GM18907 (cell line): ENCODE data around the gene ZNF366.

Source experiments
- ATAC-seq: cut with Tn5 transposase; IDR thresholded peaks from one replicate; pipeline ENCODE4 v1.9.1; 2021; ENCODE audit warnings: mild to moderate bottlenecking, moderate library complexity; ENCODE audit not compliant: unreplicated experiment

Gene ZNF366

GRCh38 chr5:72494623-72495124 lies 12.5 kb downstream of the ZNF366 start:
- ATAC-seq = no peak

DNA sequence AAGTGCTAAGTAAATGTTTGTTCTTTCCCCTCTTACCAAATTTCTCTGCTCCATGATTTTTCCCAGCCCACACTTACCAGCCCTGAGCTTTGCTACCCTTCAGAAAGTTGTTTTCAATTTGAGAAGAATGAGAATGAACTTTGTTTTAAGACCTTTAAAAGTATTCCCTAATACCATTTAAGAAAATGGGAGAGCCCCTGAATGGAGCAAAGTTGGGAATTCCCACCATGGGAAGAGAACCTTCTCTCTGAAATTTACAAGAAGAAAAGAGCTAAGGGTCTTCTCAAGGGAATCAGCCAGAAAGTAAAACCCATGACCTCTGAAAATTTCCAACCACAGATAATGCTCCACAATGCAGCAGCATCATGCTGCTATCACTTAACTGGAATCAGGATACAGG lies 17.7 kb downstream of the ZNF366 start:
- no peak for ATAC-seq

- no peak for ATAC-seq
These were observed 18.5 kb downstream of the ZNF366 start for GRCh38 chr5:72488756-72489155.

- no peak for ATAC-seq
These were observed 20.0 kb downstream of the ZNF366 start for GRCh38 chr5:72487177-72487576.

- no peak for ATAC-seq
These were observed 20.8 kb downstream of the ZNF366 start for GRCh38 chr5:72486371-72486770.

DNA sequence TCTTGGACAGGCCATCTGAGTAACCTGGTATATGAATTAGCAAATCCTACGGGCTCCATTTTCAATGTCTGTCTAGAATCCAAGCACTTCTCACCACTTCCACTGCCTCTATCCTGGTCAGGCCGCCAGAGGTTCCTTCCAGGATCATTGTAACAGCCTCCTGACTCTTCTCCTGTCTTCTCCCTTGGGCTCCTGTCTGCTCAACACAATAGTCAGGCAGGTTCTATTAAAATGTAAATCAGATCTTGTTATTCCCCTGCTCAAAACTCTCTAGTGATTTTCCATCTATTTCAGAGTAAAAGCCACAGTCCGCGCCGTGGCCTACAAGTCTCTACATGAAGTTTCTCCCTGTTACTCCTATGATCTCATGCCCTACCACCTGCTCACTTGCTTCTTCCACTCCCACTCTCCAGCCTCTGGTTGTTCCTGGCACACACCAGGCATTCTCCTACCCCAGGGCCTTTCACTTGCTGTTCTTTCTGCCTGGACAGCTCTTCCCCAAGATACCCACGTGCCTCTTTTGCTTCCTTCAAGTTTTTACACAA lies 21.7 kb downstream of the ZNF366 start:
- no peak for ATAC-seq

- no peak for ATAC-seq
These were observed 25.2 kb downstream of the ZNF366 start for GRCh38 chr5:72482046-72482445.

DNA sequence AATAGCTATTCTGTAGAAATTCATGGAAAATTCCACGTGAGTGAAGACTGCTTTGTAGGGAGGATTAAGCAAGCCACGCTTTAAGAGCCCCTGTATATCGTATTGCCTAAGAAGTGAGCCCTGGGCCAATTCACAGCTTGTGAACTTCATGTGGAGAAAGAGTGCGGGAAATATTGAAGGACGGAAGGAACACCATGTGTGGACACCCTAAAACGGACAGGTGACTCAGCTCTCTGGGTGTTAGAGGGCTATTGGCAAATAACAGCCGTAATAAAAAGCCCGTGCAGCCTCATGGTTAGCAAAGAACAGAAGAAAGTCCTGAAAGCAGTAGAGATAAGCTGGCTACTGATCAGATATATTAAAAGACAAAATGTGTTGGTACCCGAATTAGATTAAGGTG lies 26.4 kb downstream of the ZNF366 start:
- no peak for ATAC-seq

GRCh38 chr5:72479921-72480320 lies 27.3 kb downstream of the ZNF366 start:
- no peak for ATAC-seq

DNA sequence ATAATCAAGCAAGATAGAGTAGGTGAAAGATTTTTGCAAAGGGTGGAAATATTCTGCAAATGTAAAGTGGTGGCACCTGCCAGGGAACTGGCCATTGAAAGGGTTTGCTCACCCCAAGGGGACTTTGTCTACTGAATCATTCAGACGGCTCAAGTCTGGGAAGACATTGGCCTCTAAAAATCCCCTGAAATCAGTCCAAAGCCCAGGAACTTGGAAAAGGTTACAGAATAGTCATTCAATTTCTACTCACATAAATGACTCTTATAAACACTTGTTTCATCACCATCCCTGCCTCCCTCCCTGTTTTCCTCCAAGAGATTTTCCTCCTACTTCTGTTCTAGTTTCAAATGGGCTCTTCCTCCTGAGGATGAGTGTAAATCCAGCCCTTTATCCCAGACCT lies 28.5 kb downstream of the ZNF366 start:
- no peak for ATAC-seq

- no peak for ATAC-seq
These were observed 28.9 kb downstream of the ZNF366 start for GRCh38 chr5:72478276-72478675.

DNA sequence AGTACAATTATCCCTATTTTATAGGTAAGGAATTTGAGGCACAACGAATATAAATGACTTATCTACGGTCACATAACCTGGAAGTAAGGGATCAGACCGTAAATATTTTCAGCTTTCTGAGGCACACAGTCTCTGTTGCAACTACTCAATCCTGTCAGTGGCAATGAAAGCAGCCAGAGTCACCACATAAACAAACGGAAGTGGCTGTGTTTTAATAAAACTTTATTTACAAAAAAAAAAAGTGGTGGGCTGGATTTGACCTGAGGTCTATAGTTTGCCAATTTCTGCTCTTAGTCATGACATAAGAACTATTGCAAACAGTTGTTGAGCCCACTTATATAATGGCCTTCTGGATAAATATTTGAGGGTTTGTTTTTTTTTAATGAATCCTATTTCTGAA lies 29.6 kb downstream of the ZNF366 start:
- ATAC-seq = no peak

DNA sequence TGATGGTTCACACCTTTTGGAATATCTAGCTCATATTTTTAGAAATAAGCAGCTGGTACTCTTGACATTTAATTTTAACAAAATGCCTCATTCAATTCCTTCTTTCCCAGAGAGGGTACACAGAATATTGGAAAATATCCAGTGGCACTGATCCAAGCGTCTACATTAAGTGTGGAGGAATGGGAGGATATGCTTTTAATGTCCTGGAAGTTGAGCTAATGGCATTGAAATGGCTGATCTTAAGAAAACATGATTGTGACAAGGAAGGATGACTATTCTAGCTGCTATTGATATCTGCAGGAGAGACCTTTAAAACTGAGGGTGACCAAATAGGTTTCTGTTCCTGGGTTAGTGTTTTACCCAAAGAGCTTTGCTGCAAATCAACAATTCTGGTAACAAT lies 30.0 kb downstream of the ZNF366 start:
- ATAC-seq = no peak

- no peak for ATAC-seq
These were observed 30.5 kb downstream of the ZNF366 start for GRCh38 chr5:72476721-72477120.

- ATAC-seq = no peak
These were observed 30.9 kb downstream of the ZNF366 start for GRCh38 chr5:72476275-72476674.

GRCh38 chr5:72474516-72474915 lies 32.7 kb downstream of the ZNF366 start:
- ATAC-seq = no peak

DNA sequence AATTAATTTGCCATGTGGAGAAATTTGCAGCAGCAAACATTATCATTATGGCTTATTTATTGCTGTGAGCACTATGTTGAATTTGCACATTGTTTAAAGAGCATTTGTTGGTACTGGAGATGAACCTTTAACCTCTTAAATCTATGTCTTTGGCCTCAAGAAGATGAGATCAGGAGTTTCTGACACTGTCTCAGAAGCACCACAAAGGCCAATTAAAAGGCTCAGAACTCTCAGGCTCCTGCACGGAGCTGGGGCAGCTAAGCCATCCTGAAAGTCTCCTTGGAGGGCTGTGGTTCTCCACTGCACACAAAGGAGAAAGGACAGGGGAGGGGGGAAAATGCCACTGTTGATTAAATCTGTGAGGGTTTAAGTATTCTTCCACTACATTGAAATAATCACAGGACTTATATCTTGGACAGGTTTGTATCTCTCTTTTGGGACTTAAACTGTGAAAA lies 33.1 kb downstream of the ZNF366 start:
- ATAC-seq = no peak

DNA sequence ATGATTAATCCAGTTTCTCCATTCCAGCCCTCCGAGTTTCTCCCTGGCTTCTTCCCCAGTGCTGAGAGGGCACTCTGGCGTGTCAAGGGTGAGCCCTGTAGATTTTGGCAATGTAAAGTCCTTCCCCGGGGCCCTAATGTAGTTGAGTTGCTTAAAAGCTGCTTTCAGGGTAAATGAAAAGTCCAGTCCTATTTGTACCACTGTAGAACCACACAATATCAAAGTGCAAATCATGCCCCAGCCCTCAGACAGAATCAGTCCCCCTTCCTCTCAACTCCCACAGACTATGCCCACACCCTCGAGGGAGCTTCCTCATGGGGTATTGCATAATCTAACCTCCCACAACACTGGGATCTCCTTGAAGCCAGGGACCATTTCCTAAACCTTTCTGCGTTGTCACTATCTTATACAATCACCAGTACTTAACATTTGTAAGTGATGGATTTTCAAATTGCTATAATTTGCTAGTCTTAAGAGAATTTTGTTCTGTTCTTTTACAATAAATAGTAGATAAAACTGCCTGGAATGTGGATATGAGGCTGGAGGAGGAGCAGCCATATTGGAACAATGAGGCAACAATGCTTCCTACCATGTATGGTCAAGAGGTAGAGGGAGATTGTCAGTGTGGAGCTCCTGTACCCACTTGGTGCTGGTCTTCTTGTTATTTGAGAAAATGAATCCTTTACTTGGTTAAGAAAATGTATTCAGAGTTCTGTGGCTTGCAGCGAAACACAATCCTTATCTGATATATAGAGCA lies 34.4 kb downstream of the ZNF366 start:
- ATAC-seq = no peak

- no peak for ATAC-seq
These were observed 35.2 kb downstream of the ZNF366 start for GRCh38 chr5:72472031-72472430.

DNA sequence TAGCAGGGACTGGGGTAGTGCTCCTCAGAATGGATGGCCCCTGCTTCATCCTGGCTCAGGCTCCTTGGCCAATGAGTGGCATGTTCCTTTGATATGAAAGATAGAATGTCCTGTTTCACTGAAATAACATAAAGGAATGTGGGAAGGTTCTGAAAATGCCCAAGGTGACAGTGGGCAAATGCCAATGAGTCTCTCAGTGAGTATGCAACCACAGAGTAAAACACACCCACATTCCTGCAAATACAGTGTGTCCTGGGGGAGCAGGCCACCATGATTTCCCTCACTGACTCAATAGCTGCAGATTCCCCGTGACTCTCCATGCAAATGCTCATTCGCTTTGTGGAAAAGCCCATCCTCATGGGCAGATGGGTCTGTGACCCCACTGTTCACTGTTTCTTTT lies 36.4 kb downstream of the ZNF366 start:
- no peak for ATAC-seq

- no peak for ATAC-seq
These were observed 38.6 kb downstream of the ZNF366 start for GRCh38 chr5:72468606-72469005.

GRCh38 chr5:72468024-72468423 lies 39.2 kb downstream of the ZNF366 start:
- no peak for ATAC-seq

DNA sequence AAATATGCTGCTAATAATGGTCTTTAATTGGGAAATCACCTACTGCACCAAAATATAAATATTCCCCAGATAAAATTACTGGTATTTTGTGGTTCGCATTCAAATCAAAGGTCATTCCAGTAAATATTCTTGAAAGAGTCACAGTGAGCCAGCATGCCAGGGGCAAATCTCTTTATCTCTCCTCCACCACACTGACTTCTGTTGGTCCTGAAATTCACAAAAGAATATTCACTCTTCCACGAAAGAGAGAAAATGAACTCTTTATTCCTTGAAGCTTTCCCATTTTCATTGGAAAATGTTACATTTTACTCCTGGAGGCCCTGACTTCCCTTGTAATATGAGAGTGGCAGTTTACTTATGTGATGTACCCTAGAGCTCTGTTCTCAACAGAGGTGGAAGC lies 39.7 kb downstream of the ZNF366 start:
- no peak for ATAC-seq
